GM12878 (cell line): ENCODE results near the gene RAD21L1. TPM values are rescaled to one million over a fixed set of nuclear protein-coding genes. Genes with fewer than 3 reads are reported as not detected.

Experiments
- ATAC-seq: fragments of 200-7000 bp; cut with Tn5 transposase; 3 replicates; pipeline ENCODE4 v1.9.1; 2020; ENCODE audit warnings: mild to moderate bottlenecking, moderate library complexity
- BruUV-seq: library from RNA; stranded (reverse); fragments of 400-500 nt; replicated peaks from 2 replicates; lab custom pipeline; 2021; lab: Mats Ljungman, UMichigan
- CTCF ChIA-PET: fragments of 300-600 bp; sonication (Branson Sonifier 250); formaldehyde crosslinking; extraction: SDS; loops from one replicate; lab custom pipeline; 2021; ENCODE audit warnings: inconsistent platforms; lab: Yijun Ruan, JAX
- POLR2A ChIA-PET: fragments of 350-600 bp; formaldehyde crosslinking; extraction: SDS; loops from one replicate; lab custom pipeline; 2021; ENCODE audit warnings: inconsistent platforms; lab: Charles Lee
- RAD21 ChIA-PET: fragments of 300-600 bp; sonication (Branson Sonifier 250); formaldehyde crosslinking; loops from one replicate; lab custom pipeline; 2023; ENCODE audit warnings: antibody characterized with exemption; ENCODE audit not compliant: unreplicated experiment; lab: Charles Lee
- SMC1A ChIA-PET: fragments of 300-600 bp; sonication (Branson Sonifier 250); formaldehyde crosslinking; loops from one replicate; lab custom pipeline; 2023; ENCODE audit not compliant: unreplicated experiment, uncharacterized antibody; lab: Charles Lee
- DNase-seq: peaks from one replicate; pipeline ENCODE4 v3.0.0-alpha.2; 2011; ENCODE audit warnings: low read depth, low spot score
- FAIRE-seq: peaks from 3 replicates; lab custom pipeline; 2011; peaks lifted over from hg19 to GRCh38; lab: Jason Lieb, UNC
- H2AFZ ChIP-seq: 2 replicates; pipeline ENCODE4 v1.6.0; 2011; ENCODE audit warnings: low read depth, low read length, control low read depth; ENCODE audit not compliant: control insufficient read depth
- H3K27ac ChIP-seq: 2 replicates; pipeline ENCODE4 v1.5.1; 2011; ENCODE audit warnings: control low read depth; ENCODE audit not compliant: control insufficient read depth, insufficient read depth
- H3K27me3 ChIP-seq, 2 experiments: replicated peaks in 1 of 2; 2 replicates each; pipeline versions ENCODE4 v1.6.0 to v1.6.1; 2011; ENCODE audit warnings: low read length in 1 of 2; ENCODE audit not compliant: control insufficient read depth in 2 of 2, insufficient read depth in 2 of 2
- H3K36me3 ChIP-seq, 2 experiments: 2 replicates each; pipeline ENCODE4 v1.5.1; 2011; ENCODE audit warnings: low read length in 1 of 2; ENCODE audit not compliant: control insufficient read depth in 2 of 2, insufficient read depth in 2 of 2
- H3K4me1 ChIP-seq: 2 replicates; pipeline ENCODE4 v1.6.1; 2011; ENCODE audit warnings: mild to moderate bottlenecking, low read length, moderate library complexity, mixed read lengths; ENCODE audit not compliant: control insufficient read depth, insufficient read depth
- H3K4me2 ChIP-seq: 2 replicates; pipeline ENCODE4 v1.6.0; 2011; ENCODE audit warnings: control low read depth; ENCODE audit not compliant: control insufficient read depth, insufficient read depth
- H3K4me3 ChIP-seq: fragments of 200-600 bp; sonication (generic); 2 replicates; pipeline ENCODE4 v1.5.1; 2016
- H3K79me2 ChIP-seq: 2 replicates; pipeline ENCODE4 v1.6.0; 2011; ENCODE audit warnings: low read length; ENCODE audit not compliant: control insufficient read depth, insufficient read depth
- H3K9ac ChIP-seq: 2 replicates; pipeline ENCODE4 v1.8.0; 2011; ENCODE audit warnings: low read length, control low read depth, mixed read lengths; ENCODE audit not compliant: control insufficient read depth, insufficient read depth
- H3K9me3 ChIP-seq: replicated peaks from 3 replicates; pipeline ENCODE4 v1.5.1; 2011; ENCODE audit warnings: mild to moderate bottlenecking, low read length; ENCODE audit not compliant: control insufficient read depth, insufficient read depth
- H4K20me1 ChIP-seq: 2 replicates; pipeline ENCODE4 v1.6.0; 2011; ENCODE audit not compliant: control insufficient read depth, insufficient read depth
- CBX5 ChIP-seq: sonication (generic); IDR thresholded peaks from 2 replicates; pipeline ENCODE4 v1.6.1; 2016; ENCODE audit warnings: low read depth, moderate library complexity, mild to moderate bottlenecking, inconsistent platforms
- E2F4 ChIP-seq: IDR thresholded peaks from 2 replicates; pipeline ENCODE4 v1.6.1; 2012; ENCODE audit warnings: low read depth, low read length, improper control_type of control experiment
- FOXK2 ChIP-seq: fragments of 450-650 bp; IDR thresholded peaks from 2 replicates; pipeline ENCODE4 v1.6.1; 2017; ENCODE audit warnings: mild to moderate bottlenecking, moderate library complexity
- IKZF1 ChIP-seq: fragments of 450-650 bp; conservative IDR thresholded peaks from 2 replicates; pipeline ENCODE4 v1.6.1; 2017; ENCODE audit warnings: antibody characterized with exemption, mild to moderate bottlenecking
- IKZF2 ChIP-seq, 2 experiments: fragments of 450-650 bp; IDR thresholded peaks; 2 replicates each; pipeline ENCODE4 v1.6.1; 2017; ENCODE audit warnings: mild to moderate bottlenecking in 2 of 2, moderate library complexity in 2 of 2
- MTA3 ChIP-seq: IDR thresholded peaks from 2 replicates; pipeline ENCODE4 v1.6.1; 2012; ENCODE audit warnings: low read length, inconsistent platforms, borderline replicate concordance
- MXI1 ChIP-seq: fragments of 150-350 bp; IDR thresholded peaks from 2 replicates; pipeline ENCODE4 v1.6.1; 2011; ENCODE audit warnings: low read depth, mild to moderate bottlenecking, inconsistent platforms, low read length, improper control_type of control experiment
- NR2C1 ChIP-seq: fragments of 450-650 bp; IDR thresholded peaks from 2 replicates; pipeline ENCODE4 v1.6.1; 2017; ENCODE audit warnings: antibody characterized with exemption, mild to moderate bottlenecking, moderate library complexity
- NR2C2 ChIP-seq: IDR thresholded peaks from 2 replicates; pipeline ENCODE4 v1.6.1; 2011; ENCODE audit warnings: borderline replicate concordance, low read depth; ENCODE audit not compliant: control insufficient read depth, insufficient read length
- RELB ChIP-seq: fragments of 450-650 bp; IDR thresholded peaks from 2 replicates; pipeline ENCODE4 v1.6.1; 2017; ENCODE audit warnings: low read depth, mild to moderate bottlenecking, moderate library complexity
- SMAD1 ChIP-seq: fragments of 450-650 bp; IDR thresholded peaks from 2 replicates; pipeline ENCODE4 v1.6.1; 2018; ENCODE audit warnings: mild to moderate bottlenecking, low read depth; ENCODE audit not compliant: partially characterized antibody
- SREBF2 ChIP-seq: IDR thresholded peaks from 2 replicates; pipeline ENCODE4 v1.6.1; 2012; ENCODE audit warnings: mild to moderate bottlenecking, low read length
- ZBED1 ChIP-seq: IDR thresholded peaks from 2 replicates; pipeline ENCODE4 v1.6.1; 2016; ENCODE audit warnings: borderline replicate concordance
- WGBS: methylation state at CpG from one replicate; pipeline ENCODE4 v1.1.6; 2016; ENCODE audit warnings: low lambda C conversion rate; ENCODE audit not compliant: insufficient replicate concordance, insufficient coverage; ENCODE audit errors: missing lambda C conversion rate; 5-methylcytosine and 5-hydroxymethylcytosine counted together
- in situ Hi-C: fragments of 300-500 bp; cut with MboI; formaldehyde crosslinking; loops from 9 replicates; pipeline ENCODE4 v1.14.3; 2018; ENCODE audit warnings: mixed read lengths
- intact Hi-C: fragments of 100-400 bp; cut with micrococcal nuclease; formaldehyde crosslinking; loops from one replicate; pipeline ENCODE4 v1.14.2; 2022; ENCODE audit not compliant: unreplicated experiment
- polyA plus RNA-seq, 11 experiments: library from polyadenylated mRNA; depleted of rRNA in 4 of 11; unstranded in 6 of 11; stranded (reverse) in 5 of 11; fragments of >200 nt; fragmentation: Nextera tagmentation in 4 of 11; fragmentation: Illumina TruSeq in 1 of 11; extraction: Ambion mirVana in 4 of 11; extraction: Trizol in 1 of 11; gene quantifications; 1 replicate in 1 of 11; 2 replicates in 10 of 11; pipeline versions ENCODE4 v1.2.1 to v1.2.3, GENCODE V29; 2011 to 2016; ENCODE audit warnings: inconsistent platforms in 2 of 11, missing spikeins in 2 of 11, low read depth in 1 of 11
- total RNA-seq, 4 experiments: library from RNA; depleted of rRNA in 3 of 4; stranded (reverse); fragments of >200 nt in 3 of 4; fragmentation: Illumina TruSeq in 1 of 4; extraction: Trizol in 1 of 4; gene quantifications; 2 replicates each; pipeline versions ENCODE4 v1.2.1 to v1.2.3, GENCODE V29; 2013 to 2021

RAD21L1 gene
- total and polyA plus RNA-seq, 10 of the 15 experiments (the other 5 are each of a cell fraction or from before 2014, with no cell fraction given) = not detected

GRCh38 chr20:1188347-1188746 lies 37.5 kb upstream of the RAD21L1 start:
- no TSS peak for BruUV-seq
- DNase-seq (no peak), FAIRE-seq (no peak), ATAC-seq (no peak)
- H2AFZ ChIP-seq = no peak overlapping the region
- intact Hi-C loops = no loop called here
- no peak overlapping the region for H3K27ac ChIP-seq
- ChIA-PET SMC1A (no interaction called here), POLR2A (no interaction called here), RAD21 (no interaction called here), CTCF (interaction anchor here (1.2 to 1.9 kb wide), 2 partner anchors 25 to 373 kb away, joined by 3 to 5 read pairs; no protein-coding TSS in a partner anchor)
- in situ Hi-C loops = no loop called here
- no peaks in the 10 kb centered on the region for H3K36me3 ChIP-seq
- TF ChIP-seq ZBED1 (no peak), NR2C2 (peak; percentile 45)
- no peaks in the 10 kb centered on the region for H4K20me1 ChIP-seq
- no peaks in the 10 kb centered on the region for H3K9me3 ChIP-seq
- H3K9ac ChIP-seq = no peak overlapping the region
- H3K4me1 ChIP-seq = no peaks in the 10 kb centered on the region
- no peak overlapping the region for H3K4me3 ChIP-seq
- H3K4me2 ChIP-seq = no peak overlapping the region
- H3K79me2 ChIP-seq = no peaks in the 10 kb centered on the region
- 50% methylated on average over 1 of the region's 1 CpG for WGBS
- H3K27me3 ChIP-seq = peaks cover 2 to 4% of the 10 kb centered on the region in 2 experiments; a peak in 3 of 4 replicates

- no peak overlapping the region for H3K4me3 ChIP-seq
- intact Hi-C loops (no loop called here), in situ Hi-C loops (no loop called here)
- no peak overlapping the region for H3K4me2 ChIP-seq
- no peaks in the 10 kb centered on the region for H3K79me2 ChIP-seq
- no peaks in the 10 kb centered on the region for H4K20me1 ChIP-seq
- ChIA-PET SMC1A (no interaction called here), RAD21 (no interaction called here), POLR2A (no interaction called here), CTCF (no interaction called here)
- BruUV-seq = no TSS peak
- no peak overlapping the region for H3K27ac ChIP-seq
- 0% methylated on average over 1 of the region's 1 CpG for WGBS
- peaks cover 0 to 4% of the 10 kb centered on the region in 2 experiments; a peak in 2 of 4 replicates for H3K27me3 ChIP-seq
- no peak for DNase-seq
- FAIRE-seq = no peak
- H3K9me3 ChIP-seq = no peaks in the 10 kb centered on the region
- H2AFZ ChIP-seq = no peak overlapping the region
- ATAC-seq = no peak
- no peaks in the 10 kb centered on the region for H3K36me3 ChIP-seq
- no peaks in the 10 kb centered on the region for H3K4me1 ChIP-seq
- H3K9ac ChIP-seq = no peak overlapping the region
- TF ChIP-seq IKZF2 (IDR thresholded peaks at IDR 0.05) (no peak), E2F4 (no peak), MTA3 (no peak), RELB (no peak), FOXK2 (no peak), IKZF1 (no peak), CBX5 (no peak), MXI1 (no peak), SMAD1 (no peak), SREBF2 (no peak), NR2C1 (no peak)
Measured at GRCh38 chr20:1189827-1190226, 36.0 kb upstream of the RAD21L1 start.
